Ishikawa (cell line): Measurements from ENCODE around the gene CERS5.
A peak's percentile ranks its signal among the peaks of the same experiment; 100 is the strongest.

Experiments
- CEBPB ChIP-seq: IDR thresholded peaks from 2 replicates; pipeline ENCODE4 v1.6.1; 2012
- CREB1 ChIP-seq: IDR thresholded peaks from 2 replicates; pipeline ENCODE4 v1.6.1; 2012; ENCODE audit warnings: low read depth
- EGR1 ChIP-seq: IDR thresholded peaks from 2 replicates; pipeline ENCODE4 v1.6.1; 2012
- EP300 ChIP-seq: IDR thresholded peaks from 2 replicates; pipeline ENCODE4 v1.6.1; 2012; ENCODE audit warnings: borderline replicate concordance
- FOXM1 ChIP-seq: IDR thresholded peaks from 2 replicates; pipeline ENCODE4 v1.6.1; 2012; ENCODE audit warnings: low read depth, borderline replicate concordance
- MAX ChIP-seq: IDR thresholded peaks from 2 replicates; pipeline ENCODE4 v1.6.1; 2012
- NFIC ChIP-seq: IDR thresholded peaks from 2 replicates; pipeline ENCODE4 v1.6.1; 2012
- RAD21 ChIP-seq: IDR thresholded peaks from 2 replicates; pipeline ENCODE4 v1.6.1; 2012; ENCODE audit warnings: low read depth
- REST ChIP-seq: IDR thresholded peaks from 2 replicates; pipeline ENCODE4 v1.6.1; 2012; ENCODE audit warnings: low read depth, mild to moderate bottlenecking
- TAF1 ChIP-seq: IDR thresholded peaks from 2 replicates; pipeline ENCODE4 v1.6.1; 2012; ENCODE audit warnings: low read depth, mild to moderate bottlenecking
- TCF12 ChIP-seq: IDR thresholded peaks from 2 replicates; pipeline ENCODE4 v1.6.1; 2012; ENCODE audit warnings: low read depth
- TEAD4 ChIP-seq: IDR thresholded peaks from 2 replicates; pipeline ENCODE4 v1.6.1; 2012
- YY1 ChIP-seq: IDR thresholded peaks from 2 replicates; pipeline ENCODE4 v1.6.1; 2012; ENCODE audit warnings: low read depth
- ZBTB7A ChIP-seq: IDR thresholded peaks from 2 replicates; pipeline ENCODE4 v1.6.1; 2012; ENCODE audit warnings: low read depth
- TF ChIP-seq, protein P1 (sequence below): IDR thresholded peaks from 2 replicates; pipeline ENCODE4 v1.6.1; 2012

The CERS5 gene

DNA sequence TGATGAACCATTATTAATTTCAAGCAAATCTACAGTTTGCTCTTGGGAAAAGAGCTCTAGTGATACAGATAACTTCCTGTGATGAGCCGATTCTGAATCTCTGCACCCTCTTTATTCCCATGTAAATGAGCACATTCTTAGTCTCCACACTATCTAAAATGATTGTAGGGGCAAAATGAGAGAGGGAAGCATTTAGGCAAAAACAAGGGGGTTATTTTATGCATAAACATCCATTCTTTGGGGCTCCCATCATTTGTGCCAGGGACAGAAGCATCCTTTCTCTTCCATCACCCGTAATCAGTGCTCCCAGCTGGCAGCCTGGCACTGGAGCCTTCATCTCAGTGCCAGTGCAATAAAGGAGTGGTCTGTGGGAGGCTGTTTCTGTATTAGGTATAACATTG lies 65.0 kb downstream of the CERS5 start:
- TF ChIP-seq CREB1 (no peak), NFIC (no peak), RAD21 (no peak), TEAD4 (no peak), TCF12 (no peak), FOXM1 (no peak)
- TF ChIP-seq, protein P1, sequence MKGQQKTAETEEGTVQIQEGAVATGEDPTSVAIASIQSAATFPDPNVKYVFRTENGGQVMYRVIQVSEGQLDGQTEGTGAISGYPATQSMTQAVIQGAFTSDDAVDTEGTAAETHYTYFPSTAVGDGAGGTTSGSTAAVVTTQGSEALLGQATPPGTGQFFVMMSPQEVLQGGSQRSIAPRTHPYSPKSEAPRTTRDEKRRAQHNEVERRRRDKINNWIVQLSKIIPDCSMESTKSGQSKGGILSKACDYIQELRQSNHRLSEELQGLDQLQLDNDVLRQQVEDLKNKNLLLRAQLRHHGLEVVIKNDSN: no peak

DNA sequence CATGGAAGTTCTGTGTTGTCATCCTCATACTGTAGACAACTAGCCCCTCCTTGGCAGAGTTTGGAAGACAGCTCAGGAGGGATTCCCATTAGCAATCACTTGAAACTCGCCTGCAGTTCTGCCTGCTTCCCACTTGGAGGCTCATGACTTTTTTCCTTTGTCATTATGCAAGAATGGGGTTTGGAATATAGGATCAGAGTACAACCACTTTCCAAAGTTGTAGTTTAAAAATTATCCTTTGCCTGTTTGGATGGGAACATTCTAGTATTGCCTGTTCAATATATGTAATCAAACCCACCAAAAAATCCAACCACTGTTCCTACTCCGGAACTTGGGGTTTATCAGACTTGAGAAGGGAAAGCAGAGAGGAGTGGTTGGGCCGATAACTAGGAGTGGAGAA lies 65.5 kb downstream of the CERS5 start:
- TF ChIP-seq RAD21: peak; percentile 28
- no peak for TF ChIP-seq EGR1
- TF ChIP-seq CREB1: no peak
- no peak for TF ChIP-seq FOXM1
- no peak for TF ChIP-seq REST
- 0 out of 2 replicates have a peak, but pooled peaks have one; percentile 57 for TF ChIP-seq CEBPB
- TF ChIP-seq MAX: no peak
- no peak for TF ChIP-seq TCF12
- no peak for TF ChIP-seq ZBTB7A
- TF ChIP-seq EP300: no peak
- TF ChIP-seq, protein P1: no peak
- TF ChIP-seq NFIC: no peak
- no peak for TF ChIP-seq TAF1

GRCh38 chr12:50100561-50100960 lies 66.6 kb downstream of the CERS5 start:
- TF ChIP-seq CREB1 (no peak), TCF12 (no peak), REST (no peak), TAF1 (no peak), EGR1 (no peak), YY1 (no peak), MAX (no peak), EP300 (no peak), NFIC (no peak), RAD21 (no peak), CEBPB (no peak), FOXM1 (no peak), ZBTB7A (no peak), TEAD4 (no peak)
- TF ChIP-seq, protein P1: no peak

GRCh38 chr12:50099302-50100008 lies 67.7 kb downstream of the CERS5 start:
- TF ChIP-seq TEAD4 (no peak), REST (no peak), RAD21 (no peak), CREB1 (no peak), TCF12 (no peak), CEBPB (no peak)
